HUES48 (cell line): ENCODE data around the gene BCL7B.

Source experiments
- H3K27ac ChIP-seq: one replicate; pipeline ENCODE4 v1.7.0; 2013; ENCODE audit warnings: low read depth, low read length, inconsistent platforms
- H3K27me3 ChIP-seq: 2 replicates; pipeline ENCODE4 v1.6.1; 2013; ENCODE audit warnings: mild to moderate bottlenecking, low read length; ENCODE audit not compliant: control insufficient read depth, insufficient read depth
- H3K36me3 ChIP-seq: 2 replicates; pipeline ENCODE4 v1.6.1; 2013; ENCODE audit warnings: low read length; ENCODE audit not compliant: control insufficient read depth, insufficient read depth
- H3K4me1 ChIP-seq: 2 replicates; pipeline ENCODE4 v1.6.1; 2013; ENCODE audit warnings: mild to moderate bottlenecking, low read length; ENCODE audit not compliant: control insufficient read depth, insufficient read depth
- H3K4me3 ChIP-seq: 2 replicates; pipeline ENCODE4 v1.5.1; 2013; ENCODE audit warnings: mild to moderate bottlenecking, low read depth, low read length
- H3K9ac ChIP-seq: 2 replicates; pipeline ENCODE4 v1.6.1; 2013; ENCODE audit warnings: mild to moderate bottlenecking, low read depth, low read length, moderate library complexity
- H3K9me3 ChIP-seq: 2 replicates; pipeline ENCODE4 v1.6.1; 2013; ENCODE audit warnings: low read length; ENCODE audit not compliant: control insufficient read depth, insufficient read depth

The BCL7B gene

GRCh38 chr7:73557397-73558257 lies at the start of gene BCL7B:
Gene BCL7B, minus strand, starts transcription at chr7:73557690. Its CDS starts 112 bp downstream, at chr7:73557578.
- H3K9me3 ChIP-seq, result no peaks in the 10 kb centered on the region
- no peaks in the 10 kb centered on the region for H3K4me1 ChIP-seq
- H3K36me3 ChIP-seq, result peaks cover 7% of the 10 kb centered on the region; the same call in 1 of the 2 replicates
- H3K9ac ChIP-seq, result peak within 1 kb of the TSS; percentile 97
- H3K4me3 ChIP-seq, result peak within 1 kb of the TSS; percentile 76
- H3K27me3 ChIP-seq, result peaks cover 5% of the 10 kb centered on the region; the same call in 1 of the 2 replicates
- H3K27ac ChIP-seq, result peak within 1 kb of the TSS; percentile 100

DNA sequence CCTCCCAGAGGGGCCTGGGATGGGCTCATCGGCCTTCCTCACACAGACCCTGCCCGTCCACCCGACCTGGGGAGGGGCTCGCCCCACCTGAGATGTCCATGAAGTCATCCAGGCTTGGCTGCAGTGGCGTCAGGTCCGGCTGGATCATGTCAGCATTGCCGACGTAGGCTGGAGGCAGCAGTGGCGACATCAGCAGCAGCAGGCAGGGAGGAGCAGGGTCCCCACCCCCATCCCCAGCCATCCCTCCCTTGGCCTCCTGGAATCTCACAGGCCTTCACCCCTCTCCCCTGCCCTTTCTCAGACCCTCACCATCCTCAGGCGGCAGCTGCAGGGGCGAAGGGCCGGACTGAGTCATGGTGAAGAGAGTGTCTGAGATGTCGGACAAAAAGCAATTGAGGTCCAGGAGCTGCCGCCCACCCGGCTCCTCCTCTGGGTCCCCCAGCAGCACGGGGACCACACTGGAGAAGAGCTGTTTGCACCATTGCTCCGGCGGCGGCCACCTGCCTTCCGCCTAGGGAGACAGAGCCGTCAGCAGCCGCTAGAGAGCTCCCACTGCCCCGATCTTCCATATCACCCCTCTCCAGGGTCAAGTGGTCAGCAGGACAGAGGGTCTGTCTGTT lies 48.2 kb upstream of the BCL7B start:
- Histone ChIP-seq H3K27me3 (no peaks in the 10 kb centered on the region), H3K4me3 (no peak overlapping the region), H3K4me1 (peaks cover 3% of the 10 kb centered on the region; the same call in 1 of the 2 replicates), H3K9me3 (no peaks in the 10 kb centered on the region), H3K36me3 (no peaks in the 10 kb centered on the region), H3K9ac (no peak overlapping the region), H3K27ac (no peak overlapping the region)

DNA sequence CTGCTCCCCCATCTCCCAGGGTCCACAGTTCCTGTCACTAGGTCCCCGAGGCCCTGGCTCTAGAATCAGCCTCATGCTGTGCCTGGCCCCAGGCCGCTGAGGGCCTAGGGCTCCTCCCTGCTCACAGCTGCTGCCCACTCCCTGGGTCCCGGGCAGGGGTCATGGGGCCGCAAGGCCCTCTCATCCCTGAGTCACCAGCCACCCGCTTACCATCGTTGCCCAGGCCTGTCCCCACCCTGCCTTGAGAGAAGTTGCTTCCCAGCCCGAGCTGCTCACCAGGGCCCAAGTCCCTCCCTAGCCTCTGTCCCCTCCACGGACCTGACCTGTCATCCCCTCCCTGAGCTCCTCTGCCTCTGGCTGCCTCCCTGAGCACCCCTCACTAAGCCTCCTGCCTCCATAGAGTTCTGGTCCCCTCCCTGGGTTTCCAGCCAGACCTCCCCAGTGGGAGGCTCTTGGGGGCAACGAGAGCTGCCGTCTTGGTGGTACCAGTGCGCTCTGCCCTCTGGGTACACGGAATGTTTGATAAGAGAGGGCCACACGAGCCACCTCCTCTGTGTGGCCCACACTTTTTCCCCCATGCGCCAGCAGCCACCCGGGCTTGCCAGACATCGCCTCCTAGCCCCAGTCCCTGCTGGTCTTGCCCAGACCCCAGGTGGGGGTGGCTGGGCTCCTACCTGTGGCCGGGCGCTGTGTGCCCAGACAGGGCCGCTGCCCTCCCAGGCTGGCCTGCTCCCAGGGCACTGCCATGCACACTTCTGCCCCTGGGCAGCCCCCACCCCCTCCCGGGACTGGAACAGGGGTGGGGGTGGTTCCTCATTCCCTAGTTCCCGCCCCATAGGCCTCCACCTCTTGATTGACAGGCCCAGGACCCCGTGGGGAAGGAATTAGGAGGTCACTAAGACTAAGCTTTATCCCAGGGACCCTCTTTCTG lies 45.5 kb upstream of the BCL7B start:
- peaks cover 3% of the 10 kb centered on the region; the same call in 1 of the 2 replicates for H3K4me1 ChIP-seq
- no peak overlapping the region for H3K27ac ChIP-seq
- no peaks in the 10 kb centered on the region for H3K9me3 ChIP-seq
- H3K4me3 ChIP-seq, result no peak overlapping the region
- no peaks in the 10 kb centered on the region for H3K36me3 ChIP-seq
- H3K9ac ChIP-seq, result no peak overlapping the region
- H3K27me3 ChIP-seq, result no peaks in the 10 kb centered on the region

DNA sequence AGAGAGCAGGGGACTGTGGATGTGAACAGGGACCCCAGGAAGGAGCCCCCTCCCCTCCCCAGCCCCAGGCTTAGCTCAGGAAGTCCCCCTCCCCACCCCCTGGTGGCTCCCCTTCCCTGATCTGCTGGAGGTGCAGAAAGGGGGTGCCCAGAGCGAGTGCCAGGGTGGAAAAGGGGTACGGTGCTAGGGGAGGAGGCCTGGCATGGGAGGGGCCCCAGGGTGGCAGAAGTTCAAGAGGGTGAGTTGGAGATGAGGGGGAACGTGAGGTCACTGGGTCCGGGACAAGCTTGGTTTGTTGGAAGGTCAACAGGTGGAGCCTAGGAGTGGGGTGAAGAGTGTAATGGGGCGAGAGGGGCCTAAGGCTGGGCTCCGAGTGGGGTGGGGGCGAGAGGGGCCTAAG lies 42.4 kb upstream of the BCL7B start:
- no peaks in the 10 kb centered on the region for H3K4me1 ChIP-seq
- H3K4me3 ChIP-seq, result no peak overlapping the region
- no peaks in the 10 kb centered on the region for H3K27me3 ChIP-seq
- no peaks in the 10 kb centered on the region for H3K9me3 ChIP-seq
- no peaks in the 10 kb centered on the region for H3K36me3 ChIP-seq
- no peak overlapping the region for H3K27ac ChIP-seq
- no peak overlapping the region for H3K9ac ChIP-seq

- no peaks in the 10 kb centered on the region for H3K36me3 ChIP-seq
- no peak overlapping the region for H3K27ac ChIP-seq
- H3K27me3 ChIP-seq, result no peaks in the 10 kb centered on the region
- no peaks in the 10 kb centered on the region for H3K9me3 ChIP-seq
- no peak overlapping the region for H3K9ac ChIP-seq
- H3K4me3 ChIP-seq, result no peak overlapping the region
- H3K4me1 ChIP-seq, result no peaks in the 10 kb centered on the region
Measured at GRCh38 chr7:73599151-73599882, 41.8 kb upstream of the BCL7B start.

DNA sequence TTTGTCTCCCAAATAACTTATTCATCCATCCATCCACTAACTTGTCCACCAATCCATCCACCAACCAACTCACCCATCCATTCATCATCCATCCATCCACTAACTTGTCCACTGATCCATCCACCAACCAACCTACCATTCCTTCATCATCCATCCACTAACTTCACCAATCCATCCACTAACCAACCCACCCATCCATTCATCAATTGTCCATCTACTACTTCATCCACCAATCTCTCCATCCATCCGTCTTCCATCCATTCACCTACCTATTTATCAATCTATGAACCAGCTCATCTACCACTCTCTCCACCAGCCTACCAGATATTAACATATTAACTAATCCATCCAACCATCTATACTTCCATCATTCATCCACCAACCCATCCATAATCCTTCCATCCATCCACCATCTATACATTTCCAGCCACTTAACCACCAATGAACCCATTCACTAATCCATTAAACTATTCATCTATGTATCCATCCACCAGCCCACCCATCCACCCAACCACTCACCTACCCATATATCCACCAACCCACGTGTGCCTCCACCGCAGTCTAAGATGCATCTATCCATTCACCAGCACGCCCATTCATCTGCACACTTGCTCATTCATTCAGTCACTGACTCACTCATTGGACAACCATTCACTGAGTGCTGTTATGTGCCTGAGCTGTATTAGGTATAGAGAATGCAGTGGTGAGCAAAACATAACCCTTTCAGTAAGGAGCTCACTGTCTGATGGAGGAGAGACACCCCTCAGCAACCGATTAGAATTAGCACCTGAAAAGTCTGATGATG lies 40.7 kb upstream of the BCL7B start:
- Histone ChIP-seq H3K9ac (no peak overlapping the region), H3K27ac (no peak overlapping the region), H3K4me1 (no peaks in the 10 kb centered on the region), H3K27me3 (no peaks in the 10 kb centered on the region), H3K4me3 (no peak overlapping the region), H3K9me3 (no peaks in the 10 kb centered on the region), H3K36me3 (no peaks in the 10 kb centered on the region)

DNA sequence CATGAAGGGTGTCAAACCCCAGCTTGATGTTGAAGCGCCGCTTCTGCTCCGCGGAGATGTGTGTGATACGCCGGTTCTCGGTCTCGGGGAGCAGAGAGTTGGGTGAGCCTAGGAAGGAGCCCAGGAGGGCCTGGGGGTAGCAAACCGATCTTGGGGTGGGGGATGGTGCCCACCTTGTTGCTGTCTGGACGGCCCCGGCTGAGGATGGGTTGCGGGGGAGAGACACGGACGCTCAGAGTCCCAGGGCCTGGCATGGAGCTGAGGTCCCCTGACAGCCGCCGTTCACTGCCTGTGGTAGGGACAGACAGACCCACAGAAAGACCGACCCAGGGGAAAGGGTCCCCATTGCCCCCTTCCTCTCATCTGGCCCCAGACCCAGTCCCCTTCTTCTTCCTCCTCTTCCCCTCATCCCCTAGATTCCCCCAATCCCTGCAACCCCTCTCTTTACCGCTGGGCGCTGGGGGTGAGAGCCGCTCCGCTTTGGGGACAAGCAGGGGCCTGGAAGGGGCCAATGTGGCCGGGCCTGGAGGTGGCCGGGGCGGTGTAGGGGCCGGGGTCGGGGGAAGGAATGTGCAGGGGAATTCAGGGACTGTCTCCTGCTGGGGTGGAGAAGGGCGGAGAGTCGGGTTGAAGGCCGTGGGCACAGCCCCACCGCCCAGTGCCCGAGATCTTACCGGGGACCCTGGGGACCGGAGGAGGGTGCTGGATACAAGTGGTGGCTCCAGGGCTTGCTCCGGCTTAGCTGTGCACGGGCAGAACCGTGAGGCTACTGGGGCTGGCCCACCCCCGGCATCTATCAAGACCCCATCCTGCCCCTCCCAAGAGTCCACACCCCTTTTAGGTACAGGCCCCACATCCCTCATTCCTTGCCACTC lies 38.9 kb upstream of the BCL7B start:
- Histone ChIP-seq H3K9ac (no peak overlapping the region), H3K27me3 (no peaks in the 10 kb centered on the region), H3K36me3 (no peaks in the 10 kb centered on the region), H3K4me1 (no peaks in the 10 kb centered on the region), H3K9me3 (no peaks in the 10 kb centered on the region), H3K4me3 (no peak overlapping the region), H3K27ac (no peak overlapping the region)

GRCh38 chr7:73595358-73595757 lies 37.9 kb upstream of the BCL7B start:
- H3K9ac ChIP-seq, result no peak overlapping the region
- H3K9me3 ChIP-seq, result no peaks in the 10 kb centered on the region
- no peaks in the 10 kb centered on the region for H3K27me3 ChIP-seq
- H3K4me1 ChIP-seq, result no peaks in the 10 kb centered on the region
- no peak overlapping the region for H3K27ac ChIP-seq
- no peaks in the 10 kb centered on the region for H3K36me3 ChIP-seq
- H3K4me3 ChIP-seq, result no peak overlapping the region

- H3K4me3 ChIP-seq, result no peak overlapping the region
Measured at GRCh38 chr7:73593207-73594045, 35.9 kb upstream of the BCL7B start.

More at GRCh38 chr7:73593207-73594045, 35.9 kb upstream of the BCL7B start:
- H3K9me3 ChIP-seq, result no peaks in the 10 kb centered on the region
- no peak overlapping the region for H3K27ac ChIP-seq
- no peaks in the 10 kb centered on the region for H3K36me3 ChIP-seq
- H3K4me1 ChIP-seq, result no peaks in the 10 kb centered on the region
- H3K9ac ChIP-seq, result no peak overlapping the region
- H3K27me3 ChIP-seq, result no peaks in the 10 kb centered on the region
